Mesothelial cell of epicardium (in vitro differentiated cells): ENCODE results near the gene GRM8. TPM values are rescaled to one million over a fixed set of nuclear protein-coding genes. Genes with fewer than 3 reads are reported as not detected.

Source experiments
- DNase-seq, 2 experiments: peaks; one replicate each; pipeline ENCODE4 v3.0.0; 2021; ENCODE audit warnings: low spot score in 2 of 2; ENCODE audit not compliant: unreplicated experiment in 2 of 2
- H3K27ac Mint-ChIP-seq: 2 replicates; pipeline ENCODE4 v1.8.0; 2021; ENCODE audit warnings: mixed read lengths
- H3K27me3 Mint-ChIP-seq: 2 replicates; pipeline ENCODE4 v1.8.0; 2021; ENCODE audit warnings: low read depth, mixed read lengths
- H3K36me3 Mint-ChIP-seq: 2 replicates; pipeline ENCODE4 v1.8.0; 2021; ENCODE audit warnings: mixed read lengths
- H3K4me1 Mint-ChIP-seq: 2 replicates; pipeline ENCODE4 v1.8.0; 2021; ENCODE audit warnings: mixed read lengths
- H3K4me3 Mint-ChIP-seq: 2 replicates; pipeline ENCODE4 v1.8.0; 2021; ENCODE audit warnings: mild to moderate bottlenecking, moderate library complexity, mixed read lengths
- H3K9me3 Mint-ChIP-seq: 2 replicates; pipeline ENCODE4 v1.8.0; 2021; ENCODE audit warnings: mixed read lengths
- total RNA-seq: library from RNA; stranded (reverse); gene quantifications from 3 replicates; pipeline ENCODE4 v1.2.1, GENCODE V29; 2021
- TF ChIP-seq, protein P1 (sequence below): fragments of 200-600 bp; sonication (generic); IDR thresholded peaks from one replicate; pipeline ENCODE4 v1.5.0; 2021; ENCODE audit warnings: antibody characterized with exemption; ENCODE audit not compliant: unreplicated experiment

The GRM8 gene
- total RNA-seq, 1 donor from 2014 or later: 1.0 TPM

DNA sequence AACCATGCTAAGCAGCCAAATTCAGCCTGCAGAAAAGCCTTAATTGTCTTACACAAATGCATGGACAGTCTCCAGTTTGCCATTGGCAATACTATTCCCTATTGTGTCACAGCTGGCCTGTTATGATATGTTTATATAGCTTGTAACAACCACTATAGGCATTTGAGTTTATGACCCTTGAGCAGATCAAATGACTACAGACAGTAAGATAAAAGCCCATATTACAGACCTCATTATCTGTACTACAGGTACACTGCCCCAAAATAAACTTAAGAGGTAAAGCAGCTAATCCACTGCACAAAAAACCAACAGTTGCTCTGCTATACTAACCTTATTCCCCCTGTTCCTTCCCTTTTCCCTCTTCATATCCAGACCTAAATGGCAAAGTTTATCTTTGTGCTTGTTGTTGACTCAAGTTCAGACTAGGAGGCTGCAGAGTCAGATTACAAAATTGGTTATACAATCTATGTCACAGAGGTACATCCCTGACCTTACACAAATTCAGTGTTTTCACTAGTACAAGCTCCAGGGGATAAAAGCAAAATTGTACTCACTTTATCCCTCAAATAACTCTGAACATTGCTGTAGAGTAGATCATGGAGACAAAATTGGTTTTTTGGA, 218.4 kb downstream of the GRM8 start:
- peaks cover 30% of the 10 kb centered on the region for H3K27me3 Mint-ChIP-seq
- TF ChIP-seq, protein P1, sequence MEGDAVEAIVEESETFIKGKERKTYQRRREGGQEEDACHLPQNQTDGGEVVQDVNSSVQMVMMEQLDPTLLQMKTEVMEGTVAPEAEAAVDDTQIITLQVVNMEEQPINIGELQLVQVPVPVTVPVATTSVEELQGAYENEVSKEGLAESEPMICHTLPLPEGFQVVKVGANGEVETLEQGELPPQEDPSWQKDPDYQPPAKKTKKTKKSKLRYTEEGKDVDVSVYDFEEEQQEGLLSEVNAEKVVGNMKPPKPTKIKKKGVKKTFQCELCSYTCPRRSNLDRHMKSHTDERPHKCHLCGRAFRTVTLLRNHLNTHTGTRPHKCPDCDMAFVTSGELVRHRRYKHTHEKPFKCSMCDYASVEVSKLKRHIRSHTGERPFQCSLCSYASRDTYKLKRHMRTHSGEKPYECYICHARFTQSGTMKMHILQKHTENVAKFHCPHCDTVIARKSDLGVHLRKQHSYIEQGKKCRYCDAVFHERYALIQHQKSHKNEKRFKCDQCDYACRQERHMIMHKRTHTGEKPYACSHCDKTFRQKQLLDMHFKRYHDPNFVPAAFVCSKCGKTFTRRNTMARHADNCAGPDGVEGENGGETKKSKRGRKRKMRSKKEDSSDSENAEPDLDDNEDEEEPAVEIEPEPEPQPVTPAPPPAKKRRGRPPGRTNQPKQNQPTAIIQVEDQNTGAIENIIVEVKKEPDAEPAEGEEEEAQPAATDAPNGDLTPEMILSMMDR: no peak
- H3K27ac Mint-ChIP-seq: no peak overlapping the region
- no peaks in the 10 kb centered on the region for H3K4me1 Mint-ChIP-seq
- H3K9me3 Mint-ChIP-seq: peaks cover 5% of the 10 kb centered on the region
- no peak for DNase-seq
- H3K36me3 Mint-ChIP-seq: no peaks in the 10 kb centered on the region
- no peak overlapping the region for H3K4me3 Mint-ChIP-seq

- H3K36me3 Mint-ChIP-seq: no peaks in the 10 kb centered on the region
- no peaks in the 10 kb centered on the region for H3K4me1 Mint-ChIP-seq
- H3K27me3 Mint-ChIP-seq: peaks cover 11% of the 10 kb centered on the region
- no peak overlapping the region for H3K4me3 Mint-ChIP-seq
- H3K27ac Mint-ChIP-seq: no peak overlapping the region
- no peak for DNase-seq
- peaks cover 16% of the 10 kb centered on the region for H3K9me3 Mint-ChIP-seq
- TF ChIP-seq, protein P1: no peak
Observed at GRCh38 chr7:127029823-127030222, 222.9 kb downstream of the GRM8 start.

- DNase-seq: no peak
- H3K36me3 Mint-ChIP-seq: no peaks in the 10 kb centered on the region
- TF ChIP-seq, protein P1: no peak
- H3K4me3 Mint-ChIP-seq: no peak overlapping the region
- peaks cover 6% of the 10 kb centered on the region for H3K27me3 Mint-ChIP-seq
- no peaks in the 10 kb centered on the region for H3K4me1 Mint-ChIP-seq
- no peak overlapping the region for H3K27ac Mint-ChIP-seq
- no peaks in the 10 kb centered on the region for H3K9me3 Mint-ChIP-seq
Observed at GRCh38 chr7:127021857-127022256, 230.9 kb downstream of the GRM8 start.

GRCh38 chr7:127021019-127021738, 231.6 kb downstream of the GRM8 start:
- no peaks in the 10 kb centered on the region for H3K36me3 Mint-ChIP-seq
- H3K4me1 Mint-ChIP-seq: no peaks in the 10 kb centered on the region
- no peak for DNase-seq
- H3K4me3 Mint-ChIP-seq: no peak overlapping the region
- H3K27me3 Mint-ChIP-seq: peaks cover 6% of the 10 kb centered on the region
- H3K9me3 Mint-ChIP-seq: no peaks in the 10 kb centered on the region
- TF ChIP-seq, protein P1: no peak
- H3K27ac Mint-ChIP-seq: no peak overlapping the region

- Mint-ChIP-seq H3K27me3 (peaks cover 4% of the 10 kb centered on the region), H3K9me3 (no peaks in the 10 kb centered on the region), H3K36me3 (no peaks in the 10 kb centered on the region), H3K27ac (no peak overlapping the region), H3K4me1 (no peaks in the 10 kb centered on the region), H3K4me3 (no peak overlapping the region)
- DNase-seq: no peak
- TF ChIP-seq, protein P1: no peak
Observed at GRCh38 chr7:127018889-127019288, 233.9 kb downstream of the GRM8 start.
